ENCODE data around the gene GPC5.

GRCh38 chr13:92602560-92602959 is 1204.1 kb downstream of the GPC5 start:
- no peak for TF ChIP-seq ZFP82 (CRISPR knock-in tag; IDR thresholded peaks at IDR 0.05; ENCODE audit: borderline replicate concordance)
- no peak for TF ChIP-seq CTCF (CRISPR knock-in tag; IDR thresholded peaks at IDR 0.05)
- no peak for TF ChIP-seq POLR2AphosphoS5 (IDR thresholded peaks at IDR 0.05; ENCODE audit: low read depth, low read length)
- no peak for TF ChIP-seq CEBPB (IDR thresholded peaks at IDR 0.05; ENCODE audit: borderline replicate concordance, low read depth, low read length)
- no peak for TF ChIP-seq SMC3 (IDR thresholded peaks at IDR 0.05; ENCODE audit: low read length)
- no peak for TF ChIP-seq TP53 (CRISPR knock-in tag; conservative IDR thresholded peaks at IDR 0.05)
- TF ChIP-seq ZFP36 (IDR thresholded peaks at IDR 0.05; ENCODE audit: borderline replicate concordance, low read depth, low read length, partially characterized antibody): no peak
- no peak for TF ChIP-seq E2F1 (CRISPR knock-in tag; IDR thresholded peaks at IDR 0.05)
- no peak for TF ChIP-seq GTF3A (CRISPR knock-in tag; conservative IDR thresholded peaks at IDR 0.05)

All from HepG2 (cell line).